Tibial artery (tissue), 4 donors: ENCODE measurements around the gene PIGU.

Source experiments
- DNase-seq, 2 donors: peaks; one replicate each; pipeline ENCODE4 v3.0.0-alpha.2; 2019
- H3K27ac ChIP-seq, 2 donors: fragments of 200-600 bp; sonication (generic) in 1 of 2; 1 replicate in 1 of 2; 2 replicates in 1 of 2; pipeline ENCODE4 v1.5.1; 2018 to 2019; ENCODE audit warnings: mild to moderate bottlenecking in 1 of 2
- H3K27me3 ChIP-seq, 2 donors: fragments of 200-600 bp; sonication (generic) in 1 of 2; one replicate each; pipeline versions ENCODE4 v1.5.1 to v1.6.0; 2016 to 2019
- H3K36me3 ChIP-seq, 3 donors: fragments of 200-600 bp; sonication (generic) in 2 of 3; one replicate each; pipeline ENCODE4 v1.5.1; 2016 to 2019; ENCODE audit warnings: mild to moderate bottlenecking in 2 of 3
- H3K4me1 ChIP-seq, 4 donors: fragments of 200-600 bp; sonication (generic) in 2 of 4; 1 replicate in 3 of 4; 2 replicates in 1 of 4; pipeline ENCODE4 v1.5.1; 2016 to 2019
- H3K4me3 ChIP-seq, 2 donors: fragments of 200-600 bp; sonication (generic) in 1 of 2; 1 replicate in 1 of 2; 2 replicates in 1 of 2; pipeline ENCODE4 v1.5.1; 2018 to 2019; ENCODE audit warnings: mild to moderate bottlenecking in 2 of 2
- H3K9me3 ChIP-seq, 3 donors: fragments of 200-600 bp; sonication (generic) in 1 of 3; one replicate each; pipeline ENCODE4 v1.5.1; 2016 to 2019
- CTCF ChIP-seq, 2 experiments: fragments of 200-600 bp in 1 of 2; fragments of 450-650 bp in 1 of 2; IDR thresholded peaks; one replicate each; pipeline ENCODE4 v1.5.1; 2017 to 2019; ENCODE audit warnings: antibody characterized with exemption in 2 of 2, mild to moderate bottlenecking in 1 of 2, moderate library complexity in 1 of 2
- intact Hi-C: fragments of 100-400 bp; cut with DNase I; formaldehyde crosslinking; loops from one replicate; pipeline ENCODE4 v1.15.0; 2023; ENCODE audit warnings: low total_unique reads

Gene PIGU

GRCh38 chr20:34512266-34512954 is 164.5 kb downstream of the PIGU start:
- DNase-seq: no peak
- Histone ChIP-seq H3K27me3 (no peaks in the 10 kb centered on the region), H3K36me3 (peaks cover 5 to 23% (median 18%) of the 10 kb centered on the region in 3 donors), H3K27ac (no peak overlapping the region), H3K4me3 (no peak overlapping the region), H3K4me1 (peaks cover 0 to 20% (median 3%) of the 10 kb centered on the region in 4 donors), H3K9me3 (no peaks in the 10 kb centered on the region)
- TF ChIP-seq CTCF (IDR thresholded peaks at IDR 0.05): no peak
- intact Hi-C loops: no loop called here

GRCh38 chr20:34511891-34512265 is 165.0 kb downstream of the PIGU start:
- H3K4me3 ChIP-seq: no peak overlapping the region
- peaks cover 0 to 15% (median 2%) of the 10 kb centered on the region in 4 donors for H3K4me1 ChIP-seq
- H3K9me3 ChIP-seq: no peaks in the 10 kb centered on the region
- intact Hi-C loops: no loop called here
- H3K27ac ChIP-seq: no peak overlapping the region
- H3K36me3 ChIP-seq: peaks cover 5 to 24% (median 19%) of the 10 kb centered on the region in 3 donors
- no peaks in the 10 kb centered on the region for H3K27me3 ChIP-seq
- DNase-seq: no peak
- no peak for TF ChIP-seq CTCF (IDR thresholded peaks at IDR 0.05)

- no peak for TF ChIP-seq CTCF (IDR thresholded peaks at IDR 0.05)
- H3K36me3 ChIP-seq: peaks cover 15 to 36% (median 32%) of the 10 kb centered on the region in 3 donors
- H3K27ac ChIP-seq: no peak overlapping the region
- peaks cover 0 to 12% (median 2%) of the 10 kb centered on the region in 4 donors for H3K4me1 ChIP-seq
- H3K27me3 ChIP-seq: no peaks in the 10 kb centered on the region
- no peak overlapping the region for H3K4me3 ChIP-seq
- DNase-seq: no peak
- no peaks in the 10 kb centered on the region for H3K9me3 ChIP-seq
- intact Hi-C loops: no loop called here
These were observed 166.3 kb downstream of the PIGU start for GRCh38 chr20:34510575-34510974.
